GM13977 (cell line): ENCODE measurements around the gene CADM2.

Source experiments
- DNase-seq: peaks from one replicate; pipeline ENCODE4 v3.0.0; 2012; ENCODE audit warnings: low spot score
- CTCF ChIP-seq: IDR thresholded peaks from 2 replicates; pipeline ENCODE4 v1.5.1; 2012; ENCODE audit warnings: mild to moderate bottlenecking, control low read depth; ENCODE audit not compliant: insufficient read depth; ENCODE audit errors: extremely low read depth, missing control alignments
- in situ Hi-C: fragments of 300-500 bp; cut with MboI; formaldehyde crosslinking; loops from one replicate; pipeline ENCODE4 v1.12.0; 2022; ENCODE audit warnings: low sequenced_read_pairs, low pct_unique_long_range_greater_than_20kb, mixed read lengths, inconsistent platforms; ENCODE audit not compliant: unreplicated experiment

Gene CADM2

GRCh38 chr3:84965141-84965540 lies 6.4 kb downstream of the CADM2 start:
- TF ChIP-seq CTCF, result no peak
- in situ Hi-C loops, result no loop called here
- no peak for DNase-seq

GRCh38 chr3:84967767-84968581 lies 9.2 kb downstream of the CADM2 start:
- no peak for TF ChIP-seq CTCF
- in situ Hi-C loops, result no loop called here
- DNase-seq, result no peak

- DNase-seq, result no peak
- in situ Hi-C loops, result no loop called here
- no peak for TF ChIP-seq CTCF
Observed at GRCh38 chr3:84968701-84969235, 10.0 kb downstream of the CADM2 start.

- no peak for TF ChIP-seq CTCF
- no peak for DNase-seq
- in situ Hi-C loops, result no loop called here
Observed at GRCh38 chr3:84974347-84974746, 15.6 kb downstream of the CADM2 start.

GRCh38 chr3:84977021-84977420 lies 18.2 kb downstream of the CADM2 start:
- no peak for TF ChIP-seq CTCF
- DNase-seq, result no peak
- in situ Hi-C loops, result no loop called here

- TF ChIP-seq CTCF, result no peak
- DNase-seq, result no peak
- in situ Hi-C loops, result no loop called here
Observed at GRCh38 chr3:84978843-84979242, 20.1 kb downstream of the CADM2 start.
